GM12878 (cell line): Measurements from ENCODE around the gene DRAP1. TPM values are rescaled to one million over a fixed set of nuclear protein-coding genes. Genes with fewer than 3 reads are reported as not detected.

Source experiments
- ASH2L ChIP-seq: fragments of 300-600, 200-600 bp; sonication (generic); IDR thresholded peaks from 2 replicates; pipeline ENCODE4 v1.6.1; 2017; ENCODE audit warnings: low read depth, mild to moderate bottlenecking, borderline replicate concordance
- BCL11A ChIP-seq: IDR thresholded peaks from 2 replicates; pipeline ENCODE4 v1.6.1; 2011; ENCODE audit warnings: low read depth, low read length
- BHLHE40 ChIP-seq, 2 experiments: fragments of 450-650 bp in 1 of 2; IDR thresholded peaks; 2 replicates each; pipeline ENCODE4 v1.6.1; 2011 to 2017; ENCODE audit warnings: low read depth in 2 of 2, borderline replicate concordance in 1 of 2, improper control_type of control experiment in 1 of 2, low read length in 1 of 2, mild to moderate bottlenecking in 1 of 2
- CHD2 ChIP-seq: IDR thresholded peaks from 2 replicates; pipeline ENCODE4 v1.6.1; 2011; ENCODE audit warnings: low read depth, low read length, improper control_type of control experiment, borderline replicate concordance
- CTCF ChIP-seq, 3 experiments: IDR thresholded peaks in 2 of 3; conservative IDR thresholded peaks in 1 of 3; 2 replicates each; pipeline ENCODE4 v1.5.1; 2011; ENCODE audit warnings: low read depth in 3 of 3, low read length in 3 of 3, mild to moderate bottlenecking in 3 of 3, control low read depth in 2 of 3, moderate library complexity in 2 of 3, inconsistent platforms in 1 of 3, mixed read lengths in 1 of 3; ENCODE audit not compliant: control insufficient read depth in 2 of 3, insufficient read depth in 1 of 3; ENCODE audit errors: extremely low read depth in 1 of 3
- E4F1 ChIP-seq: fragments of 450-650 bp; IDR thresholded peaks from 2 replicates; pipeline ENCODE4 v1.6.1; 2018; ENCODE audit warnings: borderline replicate concordance, mild to moderate bottlenecking; ENCODE audit not compliant: partially characterized antibody
- EED ChIP-seq: sonication (generic); IDR thresholded peaks from 2 replicates; pipeline ENCODE4 v1.6.1; 2016; ENCODE audit warnings: antibody characterized with exemption, low read depth
- FOXM1 ChIP-seq: IDR thresholded peaks from 2 replicates; pipeline ENCODE4 v1.6.1; 2012; ENCODE audit warnings: low read depth, mild to moderate bottlenecking, inconsistent platforms, low read length, moderate library complexity
- HDGF ChIP-seq: fragments of 450-650 bp; IDR thresholded peaks from 2 replicates; pipeline ENCODE4 v1.6.1; 2016; ENCODE audit warnings: antibody characterized with exemption
- IRF4 ChIP-seq: IDR thresholded peaks from 2 replicates; pipeline ENCODE4 v1.6.1; 2011; ENCODE audit warnings: low read depth, low read length
- KDM1A ChIP-seq: fragments of 200-600 bp; sonication (generic); IDR thresholded peaks from 2 replicates; pipeline ENCODE4 v1.6.1; 2016; ENCODE audit warnings: borderline replicate concordance
- MTA3 ChIP-seq: IDR thresholded peaks from 2 replicates; pipeline ENCODE4 v1.6.1; 2012; ENCODE audit warnings: low read length, inconsistent platforms, borderline replicate concordance
- NR2C1 ChIP-seq: fragments of 450-650 bp; IDR thresholded peaks from 2 replicates; pipeline ENCODE4 v1.6.1; 2017; ENCODE audit warnings: antibody characterized with exemption, mild to moderate bottlenecking, moderate library complexity
- NRF1 ChIP-seq: conservative IDR thresholded peaks from 2 replicates; pipeline ENCODE4 v1.6.1; 2011; ENCODE audit warnings: mild to moderate bottlenecking, low read depth, low read length, improper control_type of control experiment
- PAX5 ChIP-seq: IDR thresholded peaks from 2 replicates; pipeline ENCODE4 v1.6.1; 2011; ENCODE audit warnings: low read depth, low read length, borderline replicate concordance
- PBX3 ChIP-seq: IDR thresholded peaks from 2 replicates; pipeline ENCODE4 v1.6.1; 2011; ENCODE audit warnings: mild to moderate bottlenecking, low read depth, low read length, moderate library complexity; ENCODE audit not compliant: insufficient replicate concordance
- POLR2A ChIP-seq: IDR thresholded peaks from 2 replicates; pipeline ENCODE4 v1.6.1; 2011; ENCODE audit warnings: low read depth, mild to moderate bottlenecking, low read length
- POU2F2 ChIP-seq: IDR thresholded peaks from 3 replicates; pipeline ENCODE4 v1.6.1; 2011; ENCODE audit warnings: low read depth, mild to moderate bottlenecking, low read length, borderline replicate concordance
- RB1 ChIP-seq: fragments of 450-650 bp; formaldehyde crosslinking; IDR thresholded peaks from 2 replicates; pipeline ENCODE4 v1.6.1; 2017; ENCODE audit warnings: mild to moderate bottlenecking, borderline replicate concordance
- SIX5 ChIP-seq: IDR thresholded peaks from 2 replicates; pipeline ENCODE4 v1.6.1; 2011; ENCODE audit warnings: mild to moderate bottlenecking, low read depth, low read length, moderate library complexity; ENCODE audit not compliant: severe bottlenecking
- SMARCA5 ChIP-seq: fragments of 450-650 bp; IDR thresholded peaks from 2 replicates; pipeline ENCODE4 v1.6.1; 2017; ENCODE audit warnings: mild to moderate bottlenecking
- SREBF1 ChIP-seq: IDR thresholded peaks from 2 replicates; pipeline ENCODE4 v1.6.1; 2012; ENCODE audit warnings: mild to moderate bottlenecking, low read length
- STAT1 ChIP-seq: fragments of 450-650 bp; conservative IDR thresholded peaks from 2 replicates; pipeline ENCODE4 v1.6.1; 2014; ENCODE audit warnings: antibody characterized with exemption, mild to moderate bottlenecking
- USF1 ChIP-seq: IDR thresholded peaks from 2 replicates; pipeline ENCODE4 v1.6.1; 2011; ENCODE audit warnings: borderline replicate concordance, low read depth, mild to moderate bottlenecking, moderate library complexity, mixed read lengths, low read length; ENCODE audit not compliant: insufficient read depth; ENCODE audit errors: extremely low read length
- ZNF24 ChIP-seq: fragments of 450-650 bp; IDR thresholded peaks from 2 replicates; pipeline ENCODE4 v1.6.1; 2017; ENCODE audit warnings: antibody characterized with exemption, mild to moderate bottlenecking
- ZNF274 ChIP-seq: IDR thresholded peaks from one replicate; pipeline ENCODE4 v1.8.0; 2011; ENCODE audit not compliant: insufficient read length, insufficient read depth
- polyA plus RNA-seq, 11 experiments: library from polyadenylated mRNA; depleted of rRNA in 4 of 11; unstranded in 6 of 11; stranded (reverse) in 5 of 11; fragments of >200 nt; fragmentation: Nextera tagmentation in 4 of 11; fragmentation: Illumina TruSeq in 1 of 11; extraction: Ambion mirVana in 4 of 11; extraction: Trizol in 1 of 11; gene quantifications; 1 replicate in 1 of 11; 2 replicates in 10 of 11; pipeline versions ENCODE4 v1.2.1 to v1.2.3, GENCODE V29; 2011 to 2016; ENCODE audit warnings: inconsistent platforms in 2 of 11, missing spikeins in 2 of 11, low read depth in 1 of 11
- total RNA-seq, 4 experiments: library from RNA; depleted of rRNA in 3 of 4; stranded (reverse); fragments of >200 nt in 3 of 4; fragmentation: Illumina TruSeq in 1 of 4; extraction: Trizol in 1 of 4; gene quantifications; 2 replicates each; pipeline versions ENCODE4 v1.2.1 to v1.2.3, GENCODE V29; 2013 to 2021

Gene DRAP1
- total and polyA plus RNA-seq, 10 of the 15 experiments (the other 5 are each of a cell fraction or from before 2014, with no cell fraction given), result 9.4 to 163 (median 114) TPM

GRCh38 chr11:65899356-65900124 lies 19.7 kb upstream of the DRAP1 start (continued):
- no peak for TF ChIP-seq POU2F2
- TF ChIP-seq SMARCA5, result no peak
- no peak for TF ChIP-seq RB1
- no peak for TF ChIP-seq STAT1
- no peak for TF ChIP-seq HDGF
- TF ChIP-seq NRF1, result no peak
- no peak for TF ChIP-seq SIX5
- no peak for TF ChIP-seq ZNF274
- no peak for TF ChIP-seq ASH2L
- no peak for TF ChIP-seq FOXM1
- TF ChIP-seq PAX5, result peak; percentile 21; the same call in 1 of the 2 replicates
- no peak for TF ChIP-seq EED
- TF ChIP-seq POLR2A, result no peak
- peak; percentile 85 to 96 for TF ChIP-seq BHLHE40 (IDR thresholded peaks at IDR 0.05; ENCODE audit: borderline replicate concordance in 1 of 2, low read depth in 2 of 2, low read length in 1 of 2)
- no peak for TF ChIP-seq PBX3
- TF ChIP-seq KDM1A, result no peak
- TF ChIP-seq CHD2, result no peak
- TF ChIP-seq SREBF1, result no peak
- TF ChIP-seq IRF4, result no peak
- peak in 1 of 3 experiments; percentile 8; a peak in 1 of 6 replicates for TF ChIP-seq CTCF (IDR thresholded peaks at IDR 0.05 in 2 of 3, conservative IDR thresholded peaks at IDR 0.05 in 1 of 3; ENCODE audit: control insufficient read depth in 2 of 3, extremely low read depth in 1 of 3, insufficient read depth in 1 of 3, low read depth in 3 of 3, low read length in 3 of 3)
- no peak for TF ChIP-seq NR2C1
- no peak for TF ChIP-seq ZNF24
- TF ChIP-seq MTA3, result no peak
- TF ChIP-seq USF1, result peak; percentile 17
- no peak for TF ChIP-seq E4F1
- no peak for TF ChIP-seq BCL11A
